Ovary (tissue), 9 donors: ENCODE results near the gene CHN2. TPM values are rescaled to one million over a fixed set of nuclear protein-coding genes. Genes with fewer than 3 reads are reported as not detected.

Source experiments
- DNase-seq, 5 donors: peaks; one replicate each; pipeline ENCODE4 v3.0.0-alpha.2; 2019 to 2020
- H3K27ac ChIP-seq, 2 donors: fragments of 200-600 bp; one replicate each; pipeline versions ENCODE4 v1.5.1 to v1.8.0; 2019 to 2022
- H3K27me3 ChIP-seq: fragments of 200-600 bp; one replicate; pipeline ENCODE4 v1.8.0; 2022
- H3K36me3 ChIP-seq: fragments of 200-600 bp; sonication (generic); one replicate; pipeline ENCODE4 v1.5.1; 2019
- H3K4me1 ChIP-seq: one replicate; pipeline ENCODE4 v1.8.1; 2013; ENCODE audit warnings: mild to moderate bottlenecking, moderate library complexity; ENCODE audit not compliant: insufficient read depth
- H3K4me3 ChIP-seq: fragments of 200-600 bp; sonication (generic); one replicate; pipeline ENCODE4 v1.5.1; 2017
- H3K9me3 ChIP-seq, 2 donors: fragments of 200-600 bp in 1 of 2; sonication (generic) in 1 of 2; one replicate each; pipeline versions ENCODE4 v1.5.1 to v1.8.1; 2013 to 2019; ENCODE audit warnings: mild to moderate bottlenecking in 1 of 2, moderate library complexity in 1 of 2
- CTCF ChIP-seq, 3 donors: fragments of 450-650 bp in 2 of 3; fragments of 200-600 bp in 1 of 3; IDR thresholded peaks; one replicate each; pipeline versions ENCODE4 v1.5.1 to v1.8.0; 2016 to 2022; ENCODE audit warnings: antibody characterized with exemption in 3 of 3, mild to moderate bottlenecking in 1 of 3
- EP300 ChIP-seq: sonication (generic); formaldehyde crosslinking; IDR thresholded peaks from one replicate; pipeline ENCODE4 v1.6.1; 2017; ENCODE audit warnings: antibody characterized with exemption
- POLR2A ChIP-seq: fragments of 450-650 bp; IDR thresholded peaks from one replicate; pipeline ENCODE4 v1.6.1; 2017; ENCODE audit warnings: antibody characterized with exemption, mild to moderate bottlenecking, moderate library complexity
- WGBS, 3 donors: extraction: QIAGEN DNeasy Blood & Tissue Kit in 1 of 3; methylation state at CpG; one replicate each; pipeline versions ENCODE4 v1.1.5 to v1.1.7; 2013 to 2017; 5-methylcytosine and 5-hydroxymethylcytosine counted together
- intact Hi-C, 4 donors: fragments of 100-400 bp; cut with DNase I; formaldehyde crosslinking; loops; one replicate each; pipeline versions ENCODE4 v1.11.0 to v1.15.1; 2022 to 2023
- polyA plus RNA-seq, 2 donors: library from polyadenylated mRNA; stranded (reverse); fragments of 200-250 nt in 1 of 2; fragments of 350-450 nt in 1 of 2; fragmentation: Illumina TruSeq in 1 of 2; extraction: RNeasy Lipid Tissue Mini Kit (QIAGEN cat#74804) in 1 of 2; gene quantifications; one replicate each; pipeline ENCODE4 v1.2.3, GENCODE V29; 2013 to 2014
- total RNA-seq, 7 donors: library from RNA; depleted of rRNA in 2 of 7; stranded (reverse); fragments of >200 nt in 2 of 7; fragmentation: NEBNext Ultra II Directional in 3 of 7; extraction: Animal tissue kit (Norgen Biotek cat#: 25700) in 3 of 7; gene quantifications; one replicate each; pipeline versions ENCODE4 v1.1.0 to v1.2.4, GENCODE V29; 2016 to 2023
- donor health status: DM: no; HTN: no; CAD: no; lungs with moderate emphysema.
- donor health status: DM: no; HTN: no; CAD: no.
- donor health status: Bipolar disorder and iron deficiency.
- donor health status: DM: yes; HTN: yes; CAD: no.
- donor health status: DM: no; HTN: no; CAD: no.
- donor health status: DM: yes; HTN: yes; CAD: no.

CHN2 gene
- total and polyA plus RNA-seq, 9 donors, result 17.9 to 32.6 (median 22.3) TPM

GRCh38 chr7:29343399-29343798 is 148.8 kb downstream of the CHN2 start:
- 95 to 98% (median 98%) methylated on average over 2 of the region's 2 CpGs for WGBS, 3 donors

GRCh38 chr7:29344334-29344978 is 149.9 kb downstream of the CHN2 start:
- H3K9me3 ChIP-seq, result no peaks in the 10 kb centered on the region
- intact Hi-C loops, result loop anchor here in 1 of 4 donors (10.0 kb wide), 1 partner anchor 150 kb away; the partner anchor contains the start of gene CHN2
- H3K27me3 ChIP-seq, result no peaks in the 10 kb centered on the region
- no peak for DNase-seq
- no peak overlapping the region for H3K27ac ChIP-seq
- WGBS, 3 donors, result 94 to 97% (median 96%) methylated on average over 4 of the region's 4 CpGs
- no peak overlapping the region for H3K4me3 ChIP-seq
- no peaks in the 10 kb centered on the region for H3K36me3 ChIP-seq
- no peaks in the 10 kb centered on the region for H3K4me1 ChIP-seq
- no peak for TF ChIP-seq CTCF (IDR thresholded peaks at IDR 0.05)
- no peak for TF ChIP-seq EP300
- no peak for TF ChIP-seq POLR2A

More at GRCh38 chr7:29343399-29343798, 148.8 kb downstream of the CHN2 start:
- no peak for DNase-seq
- no peaks in the 10 kb centered on the region for H3K27me3 ChIP-seq
- no peaks in the 10 kb centered on the region for H3K4me1 ChIP-seq
- H3K27ac ChIP-seq, result no peak overlapping the region
- no peak for TF ChIP-seq CTCF (IDR thresholded peaks at IDR 0.05)
- no peak for TF ChIP-seq POLR2A
- no peak for TF ChIP-seq EP300
- H3K4me3 ChIP-seq, result no peak overlapping the region
- H3K36me3 ChIP-seq, result no peaks in the 10 kb centered on the region
- intact Hi-C loops, result loop anchor here in 1 of 4 donors (10.0 kb wide), 1 partner anchor 149 kb away; the partner anchor contains the start of gene CHN2
- no peaks in the 10 kb centered on the region for H3K9me3 ChIP-seq

GRCh38 chr7:29345590-29345989 is 151.0 kb downstream of the CHN2 start:
- H3K9me3 ChIP-seq, result no peaks in the 10 kb centered on the region
- TF ChIP-seq CTCF (IDR thresholded peaks at IDR 0.05) (no peak), POLR2A (no peak), EP300 (no peak)
- H3K27ac ChIP-seq, result no peak overlapping the region
- intact Hi-C loops, result loop anchor here in 1 of 4 donors (10.0 kb wide), 1 partner anchor 151 kb away; the partner anchor contains the start of gene CHN2
- no peak overlapping the region for H3K4me3 ChIP-seq
- H3K36me3 ChIP-seq, result no peaks in the 10 kb centered on the region
- H3K27me3 ChIP-seq, result no peaks in the 10 kb centered on the region
- WGBS, 3 donors, result 89 to 93% (median 92%) methylated on average over 9 of the region's 9 CpGs
- peaks cover 2% of the 10 kb centered on the region for H3K4me1 ChIP-seq
- peak in 2 of 5 donors; percentile 28 to 38 for DNase-seq

GRCh38 chr7:29346231-29346978 is 151.8 kb downstream of the CHN2 start:
- TF ChIP-seq POLR2A (no peak), EP300 (no peak), CTCF (IDR thresholded peaks at IDR 0.05) (no peak)
- intact Hi-C loops, result loop anchor here in 1 of 4 donors (10.0 kb wide), 1 partner anchor 152 kb away; the partner anchor contains the start of gene CHN2
- Histone ChIP-seq H3K27ac (no peak overlapping the region), H3K36me3 (no peaks in the 10 kb centered on the region), H3K4me1 (peaks cover 4% of the 10 kb centered on the region), H3K9me3 (no peaks in the 10 kb centered on the region), H3K27me3 (no peaks in the 10 kb centered on the region), H3K4me3 (no peak overlapping the region)
- DNase-seq, result no peak
- WGBS, 3 donors, result 89 to 95% (median 90%) methylated on average over 8 of the region's 8 CpGs
